Ascending aorta (tissue), 2 donors: Measurements from ENCODE around the gene PHTF2. TPM values are rescaled to one million over a fixed set of nuclear protein-coding genes. Genes with fewer than 3 reads are reported as not detected.
A peak's percentile ranks its signal among the peaks of the same experiment; 100 is the strongest.

ENCODE experiments used
- DNase-seq, 2 donors: peaks; one replicate each; pipeline ENCODE4 v3.0.0-alpha.2; 2019; ENCODE audit warnings: low spot score in 2 of 2
- H3K27ac ChIP-seq, 2 donors: fragments of 200-600 bp; sonication (generic); one replicate each; pipeline ENCODE4 v1.5.1; 2016 to 2017; ENCODE audit warnings: mild to moderate bottlenecking in 1 of 2
- H3K27me3 ChIP-seq: fragments of 200-600 bp; sonication (generic); one replicate; pipeline ENCODE4 v1.5.1; 2017
- H3K36me3 ChIP-seq, 2 donors: fragments of 200-600 bp; sonication (generic); one replicate each; pipeline ENCODE4 v1.5.1; 2016
- H3K4me1 ChIP-seq, 2 donors: fragments of 200-600 bp; sonication (generic); one replicate each; pipeline ENCODE4 v1.5.1; 2016 to 2017; ENCODE audit warnings: mild to moderate bottlenecking in 1 of 2
- H3K4me3 ChIP-seq, 2 donors: fragments of 200-600 bp; sonication (generic); one replicate each; pipeline ENCODE4 v1.5.1; 2016 to 2017; ENCODE audit warnings: mild to moderate bottlenecking in 1 of 2
- H3K9me3 ChIP-seq, 2 donors: fragments of 200-600 bp; sonication (generic); one replicate each; pipeline ENCODE4 v1.5.1; 2016
- intact Hi-C: fragments of 100-400 bp; cut with DNase I; formaldehyde crosslinking; loops from one replicate; pipeline ENCODE4 v1.15.1; 2023
- total RNA-seq: library from RNA; depleted of rRNA; stranded (reverse); fragments of >200 nt; gene quantifications from one replicate; pipeline ENCODE4 v1.1.0, GENCODE V29; 2016
- TF ChIP-seq, protein P1 (sequence below), 3 experiments: fragments of 200-600 bp in 2 of 3; fragments of 450-650 bp in 1 of 3; sonication (generic) in 2 of 3; IDR thresholded peaks; one replicate each; pipeline ENCODE4 v1.5.1; 2016 to 2019; ENCODE audit warnings: antibody characterized with exemption in 3 of 3, mild to moderate bottlenecking in 1 of 3, moderate library complexity in 1 of 3

The PHTF2 gene
- total RNA-seq, 1 donor from 2014 or later = 10.2 TPM

DNA sequence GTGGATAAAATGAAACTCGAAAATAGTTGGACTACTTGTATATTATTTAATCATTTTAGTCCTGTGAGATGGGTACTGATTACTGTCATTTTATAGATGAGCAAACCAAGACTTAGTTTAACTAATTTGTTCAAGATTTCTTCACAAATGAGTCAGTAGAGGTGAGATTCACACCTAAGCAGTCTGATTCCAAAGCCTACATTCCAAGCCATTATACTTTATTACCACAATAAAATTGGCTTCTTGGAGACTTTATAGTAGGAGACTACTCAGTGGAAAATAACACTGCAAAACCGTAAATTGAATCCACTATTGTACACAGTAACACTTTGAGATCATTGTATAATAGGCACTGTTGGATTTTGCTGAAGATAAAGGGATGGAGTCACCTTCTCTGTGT is 2.2 kb downstream of the PHTF2 start:
- Histone ChIP-seq H3K4me3 (no peak overlapping the region), H3K36me3 (no peaks in the 10 kb centered on the region), H3K27ac (peak overlapping the region in 1 of 2 donors; percentile 97), H3K27me3 (no peaks in the 10 kb centered on the region), H3K4me1 (peaks cover 4 to 8% of the 10 kb centered on the region in 2 donors), H3K9me3 (peaks cover 0 to 1% of the 10 kb centered on the region in 2 donors)
- intact Hi-C loops = no loop called here
- TF ChIP-seq, protein P1, sequence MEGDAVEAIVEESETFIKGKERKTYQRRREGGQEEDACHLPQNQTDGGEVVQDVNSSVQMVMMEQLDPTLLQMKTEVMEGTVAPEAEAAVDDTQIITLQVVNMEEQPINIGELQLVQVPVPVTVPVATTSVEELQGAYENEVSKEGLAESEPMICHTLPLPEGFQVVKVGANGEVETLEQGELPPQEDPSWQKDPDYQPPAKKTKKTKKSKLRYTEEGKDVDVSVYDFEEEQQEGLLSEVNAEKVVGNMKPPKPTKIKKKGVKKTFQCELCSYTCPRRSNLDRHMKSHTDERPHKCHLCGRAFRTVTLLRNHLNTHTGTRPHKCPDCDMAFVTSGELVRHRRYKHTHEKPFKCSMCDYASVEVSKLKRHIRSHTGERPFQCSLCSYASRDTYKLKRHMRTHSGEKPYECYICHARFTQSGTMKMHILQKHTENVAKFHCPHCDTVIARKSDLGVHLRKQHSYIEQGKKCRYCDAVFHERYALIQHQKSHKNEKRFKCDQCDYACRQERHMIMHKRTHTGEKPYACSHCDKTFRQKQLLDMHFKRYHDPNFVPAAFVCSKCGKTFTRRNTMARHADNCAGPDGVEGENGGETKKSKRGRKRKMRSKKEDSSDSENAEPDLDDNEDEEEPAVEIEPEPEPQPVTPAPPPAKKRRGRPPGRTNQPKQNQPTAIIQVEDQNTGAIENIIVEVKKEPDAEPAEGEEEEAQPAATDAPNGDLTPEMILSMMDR (IDR thresholded peaks at IDR 0.05) = no peak
- no peak for DNase-seq

- H3K36me3 ChIP-seq = no peaks in the 10 kb centered on the region
- TF ChIP-seq, protein P1 (IDR thresholded peaks at IDR 0.05) = no peak
- no peaks in the 10 kb centered on the region for H3K27me3 ChIP-seq
- no peak overlapping the region for H3K4me3 ChIP-seq
- peaks cover 16 to 22% of the 10 kb centered on the region in 2 donors for H3K9me3 ChIP-seq
- H3K27ac ChIP-seq = no peak overlapping the region
- DNase-seq = no peak
- no peaks in the 10 kb centered on the region for H3K4me1 ChIP-seq
- intact Hi-C loops = no loop called here
Measured at GRCh38 chr7:77802557-77803405, 4.2 kb downstream of the PHTF2 start.

- H3K36me3 ChIP-seq = no peaks in the 10 kb centered on the region
- H3K27ac ChIP-seq = no peak overlapping the region
- H3K4me1 ChIP-seq = no peaks in the 10 kb centered on the region
- no peaks in the 10 kb centered on the region for H3K27me3 ChIP-seq
- H3K4me3 ChIP-seq = no peak overlapping the region
- intact Hi-C loops = no loop called here
- TF ChIP-seq, protein P1 (IDR thresholded peaks at IDR 0.05) = no peak
- peaks cover 23 to 34% of the 10 kb centered on the region in 2 donors for H3K9me3 ChIP-seq
- DNase-seq = no peak
Measured at GRCh38 chr7:77806425-77806824, 7.9 kb downstream of the PHTF2 start.

DNA sequence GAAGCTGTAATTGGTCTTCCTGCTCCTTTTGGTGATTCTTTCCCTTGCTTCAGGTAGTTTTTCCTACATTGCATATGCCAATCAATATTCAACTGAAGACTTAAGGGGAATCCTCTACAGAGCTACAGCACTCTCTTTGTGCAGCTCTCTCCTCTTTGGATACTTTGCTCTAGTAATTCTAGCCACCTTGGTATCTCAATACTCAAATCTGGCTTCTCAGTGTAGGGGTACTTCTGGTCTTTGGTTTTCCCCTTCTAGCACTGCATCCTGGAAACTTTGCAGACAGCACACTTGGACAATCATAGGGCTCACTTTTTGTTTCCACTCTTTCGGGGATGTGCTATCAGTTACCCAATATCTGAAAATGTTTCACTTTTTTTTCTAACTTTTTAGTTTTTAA is 9.9 kb downstream of the PHTF2 start:
- H3K36me3 ChIP-seq = no peaks in the 10 kb centered on the region
- H3K4me3 ChIP-seq = no peak overlapping the region
- H3K27ac ChIP-seq = no peak overlapping the region
- H3K27me3 ChIP-seq = no peaks in the 10 kb centered on the region
- no peak for DNase-seq
- intact Hi-C loops = no loop called here
- TF ChIP-seq, protein P1 (IDR thresholded peaks at IDR 0.05) = no peak
- peaks cover 23 to 34% of the 10 kb centered on the region in 2 donors for H3K9me3 ChIP-seq
- H3K4me1 ChIP-seq = peaks cover 0 to 3% of the 10 kb centered on the region in 2 donors

- Histone ChIP-seq H3K9me3 (peaks cover 18 to 23% of the 10 kb centered on the region in 2 donors), H3K36me3 (peaks cover 0 to 2% of the 10 kb centered on the region in 2 donors), H3K4me3 (no peak overlapping the region), H3K4me1 (peaks cover 0 to 3% of the 10 kb centered on the region in 2 donors), H3K27ac (no peak overlapping the region), H3K27me3 (no peaks in the 10 kb centered on the region)
- intact Hi-C loops = no loop called here
- no peak for DNase-seq
- TF ChIP-seq, protein P1 (IDR thresholded peaks at IDR 0.05) = no peak
Measured at GRCh38 chr7:77811516-77812289, 13.1 kb downstream of the PHTF2 start.
